PFSK-1 (cell line): ENCODE measurements around the gene RBBP4.

Experiments
- FOXP2 ChIP-seq: optimal IDR thresholded peaks from 2 replicates; pipeline ENCODE3; 2011; ENCODE audit warnings: borderline replicate concordance, control low read depth, inconsistent platforms; ENCODE audit not compliant: insufficient read depth; ENCODE audit errors: extremely low read length, extremely low read depth
- POLR2AphosphoS5 ChIP-seq: IDR thresholded peaks from 2 replicates; pipeline ENCODE4 v1.6.1; 2012; ENCODE audit warnings: low read depth, mild to moderate bottlenecking, control low read depth, low read length, moderate library complexity
- SIN3A ChIP-seq: IDR thresholded peaks from 2 replicates; pipeline ENCODE4 v1.6.1; 2012; ENCODE audit warnings: mild to moderate bottlenecking, low read length, moderate library complexity, borderline replicate concordance; ENCODE audit not compliant: insufficient read depth
- TAF1 ChIP-seq: IDR thresholded peaks from 2 replicates; pipeline ENCODE4 v1.6.1; 2012; ENCODE audit warnings: low read length, control low read depth, borderline replicate concordance; ENCODE audit not compliant: insufficient read depth
- TF ChIP-seq, protein P1 (sequence below), 2 experiments: IDR thresholded peaks; 2 replicates each; pipeline versions ENCODE4 v1.6.1 to v1.8.0; 2011 to 2012; ENCODE audit warnings: low read depth in 2 of 2, low read length in 2 of 2, control low read depth in 1 of 2, inconsistent platforms in 1 of 2, mild to moderate bottlenecking in 1 of 2, moderate library complexity in 1 of 2; ENCODE audit not compliant: insufficient read depth in 1 of 2

RBBP4 gene

GRCh38 chr1:32709075-32709474 is 58.1 kb downstream of the RBBP4 start:
- no peak for TF ChIP-seq FOXP2
- TF ChIP-seq, protein P1, sequence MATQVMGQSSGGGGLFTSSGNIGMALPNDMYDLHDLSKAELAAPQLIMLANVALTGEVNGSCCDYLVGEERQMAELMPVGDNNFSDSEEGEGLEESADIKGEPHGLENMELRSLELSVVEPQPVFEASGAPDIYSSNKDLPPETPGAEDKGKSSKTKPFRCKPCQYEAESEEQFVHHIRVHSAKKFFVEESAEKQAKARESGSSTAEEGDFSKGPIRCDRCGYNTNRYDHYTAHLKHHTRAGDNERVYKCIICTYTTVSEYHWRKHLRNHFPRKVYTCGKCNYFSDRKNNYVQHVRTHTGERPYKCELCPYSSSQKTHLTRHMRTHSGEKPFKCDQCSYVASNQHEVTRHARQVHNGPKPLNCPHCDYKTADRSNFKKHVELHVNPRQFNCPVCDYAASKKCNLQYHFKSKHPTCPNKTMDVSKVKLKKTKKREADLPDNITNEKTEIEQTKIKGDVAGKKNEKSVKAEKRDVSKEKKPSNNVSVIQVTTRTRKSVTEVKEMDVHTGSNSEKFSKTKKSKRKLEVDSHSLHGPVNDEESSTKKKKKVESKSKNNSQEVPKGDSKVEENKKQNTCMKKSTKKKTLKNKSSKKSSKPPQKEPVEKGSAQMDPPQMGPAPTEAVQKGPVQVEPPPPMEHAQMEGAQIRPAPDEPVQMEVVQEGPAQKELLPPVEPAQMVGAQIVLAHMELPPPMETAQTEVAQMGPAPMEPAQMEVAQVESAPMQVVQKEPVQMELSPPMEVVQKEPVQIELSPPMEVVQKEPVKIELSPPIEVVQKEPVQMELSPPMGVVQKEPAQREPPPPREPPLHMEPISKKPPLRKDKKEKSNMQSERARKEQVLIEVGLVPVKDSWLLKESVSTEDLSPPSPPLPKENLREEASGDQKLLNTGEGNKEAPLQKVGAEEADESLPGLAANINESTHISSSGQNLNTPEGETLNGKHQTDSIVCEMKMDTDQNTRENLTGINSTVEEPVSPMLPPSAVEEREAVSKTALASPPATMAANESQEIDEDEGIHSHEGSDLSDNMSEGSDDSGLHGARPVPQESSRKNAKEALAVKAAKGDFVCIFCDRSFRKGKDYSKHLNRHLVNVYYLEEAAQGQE (IDR thresholded peaks at IDR 0.05; ENCODE audit: insufficient read depth in 1 of 2, low read depth in 2 of 2, low read length in 2 of 2) = no peak
- TF ChIP-seq TAF1 = no peak
- TF ChIP-seq SIN3A = no peak
- no peak for TF ChIP-seq POLR2AphosphoS5

DNA sequence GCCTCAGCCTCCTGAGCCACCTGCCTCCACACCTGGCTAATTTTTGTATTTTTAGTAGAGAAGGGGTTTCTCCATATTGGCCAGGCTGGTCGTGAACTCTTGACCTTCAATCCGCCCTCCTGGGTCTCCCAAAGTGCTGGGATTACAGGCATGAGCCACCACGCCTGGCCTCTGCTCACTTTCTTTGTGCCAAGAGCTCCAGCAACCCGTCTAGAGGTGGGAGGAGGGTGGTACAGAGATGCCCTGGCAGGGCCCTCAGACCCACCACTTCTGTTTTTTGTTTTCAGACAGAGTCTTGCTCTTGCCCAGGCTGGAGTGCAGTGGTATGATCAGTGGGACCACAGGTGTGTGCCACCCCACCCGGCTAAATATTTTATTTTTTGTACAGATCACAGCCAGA is 58.5 kb downstream of the RBBP4 start:
- TF ChIP-seq, protein P1 (IDR thresholded peaks at IDR 0.05; ENCODE audit: insufficient read depth in 1 of 2, low read depth in 2 of 2, low read length in 2 of 2) = no peak
- TF ChIP-seq FOXP2 = no peak
- TF ChIP-seq TAF1 = no peak
- no peak for TF ChIP-seq SIN3A
- TF ChIP-seq POLR2AphosphoS5 = no peak

DNA sequence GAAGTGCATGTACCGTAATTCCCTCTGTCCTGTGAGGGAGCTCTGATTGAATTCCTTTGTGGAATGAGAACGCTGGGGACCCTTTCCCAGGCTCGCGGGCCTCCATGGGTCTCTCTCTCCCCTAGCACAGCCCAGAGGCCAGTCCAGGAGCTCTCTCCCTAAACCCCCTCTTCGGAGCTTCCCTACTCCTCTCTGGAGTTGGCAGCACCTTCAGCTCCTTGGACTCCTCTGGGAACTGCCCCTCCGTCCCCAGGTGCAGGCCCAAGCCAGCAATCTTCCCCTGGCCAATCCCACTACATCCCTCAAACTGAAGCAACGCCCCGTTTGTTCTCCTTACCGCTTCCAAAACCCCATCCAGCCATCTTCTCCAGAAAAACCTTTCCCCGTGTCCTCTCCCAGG is 62.1 kb downstream of the RBBP4 start:
- TF ChIP-seq TAF1 (no peak), SIN3A (no peak), FOXP2 (no peak)

- TF ChIP-seq, protein P1 (IDR thresholded peaks at IDR 0.05; ENCODE audit: insufficient read depth in 1 of 2, low read depth in 2 of 2, low read length in 2 of 2) = no peak
- TF ChIP-seq FOXP2 (no peak), SIN3A (no peak), POLR2AphosphoS5 (no peak), TAF1 (no peak)
Measured at GRCh38 chr1:32714277-32714676, 63.3 kb downstream of the RBBP4 start.

- TF ChIP-seq FOXP2 = no peak
- no peak for TF ChIP-seq SIN3A
Measured at GRCh38 chr1:32715901-32716311, 64.9 kb downstream of the RBBP4 start.

DNA sequence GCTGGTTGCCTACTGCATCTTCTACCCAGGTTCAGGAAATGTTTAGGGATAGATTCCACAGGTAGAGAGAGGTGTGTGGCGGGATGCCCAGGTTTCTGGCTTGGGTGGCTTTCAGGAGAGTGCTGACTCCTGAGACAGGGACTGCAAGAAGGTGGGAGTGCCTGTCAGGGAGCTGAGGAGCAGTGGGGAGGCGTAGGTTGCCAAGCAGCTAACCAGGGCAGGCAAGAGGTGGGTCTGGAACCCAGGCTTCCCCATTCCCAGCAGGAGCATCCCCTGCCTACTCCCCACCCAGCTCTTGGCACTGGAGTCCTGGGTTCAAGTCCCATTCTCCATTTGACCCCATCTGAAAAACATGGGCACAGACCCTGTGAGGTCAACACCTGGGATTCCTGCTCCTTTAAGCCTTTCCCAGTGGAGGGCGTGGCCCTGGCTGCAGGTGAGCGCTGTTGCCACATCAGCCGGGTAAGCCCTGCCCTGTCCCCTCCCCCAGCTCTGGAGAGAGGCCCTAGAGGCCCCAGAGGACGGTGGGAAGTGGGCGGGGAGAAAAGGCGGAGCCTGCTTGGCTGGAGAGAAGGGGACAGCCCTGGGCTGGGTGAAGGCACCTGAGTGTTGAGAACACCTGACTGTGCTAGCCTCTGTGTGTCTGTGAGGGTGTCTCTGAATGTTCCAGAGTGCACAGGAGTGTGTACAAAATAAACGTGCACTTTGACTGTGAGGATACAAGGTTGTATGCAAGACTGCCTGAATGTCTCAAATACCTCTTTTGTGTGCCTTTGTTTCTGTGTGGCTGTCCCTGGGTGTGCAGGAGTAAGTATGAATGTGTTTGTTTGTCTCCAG is 65.5 kb downstream of the RBBP4 start:
- TF ChIP-seq SIN3A = no peak
- TF ChIP-seq, protein P1 (IDR thresholded peaks at IDR 0.05; ENCODE audit: insufficient read depth in 1 of 2, low read depth in 2 of 2, low read length in 2 of 2) = no peak
- no peak for TF ChIP-seq TAF1
- no peak for TF ChIP-seq POLR2AphosphoS5
- TF ChIP-seq FOXP2 = no peak
